ENCODE results near the gene ERC2. TPM values are rescaled to one million over a fixed set of nuclear protein-coding genes. Genes with fewer than 3 reads are reported as not detected.

The ERC2 gene
- polyA plus RNA-seq, 3 donors, result not detected

- Histone ChIP-seq H3K9me3 (replicated peaks in 1 of 2; ENCODE audit: control insufficient read depth in 1 of 2, insufficient read depth in 1 of 2, low read length in 2 of 2) (no peaks in the 10 kb centered on the region), H3K79me2 (ENCODE audit: insufficient read depth, low read length) (no peaks in the 10 kb centered on the region), H3K9ac (ENCODE audit: insufficient read depth, low read length, poor library complexity, severe bottlenecking) (no peak overlapping the region), H3K27me3 (ENCODE audit: control insufficient read depth in 2 of 2, insufficient read depth in 2 of 2, low read length in 2 of 2) (no peaks in the 10 kb centered on the region), H3K4me3 (replicated peaks in 1 of 3; ENCODE audit: low read depth in 2 of 3, low read length in 3 of 3) (no peak overlapping the region), H3K4me2 (replicated peaks; ENCODE audit: extremely low read depth, low read length, poor library complexity, severe bottlenecking) (no peak overlapping the region), H4K20me1 (ENCODE audit: insufficient read depth, low read length) (no peaks in the 10 kb centered on the region), H3K36me3 (replicated peaks in 1 of 2; ENCODE audit: control insufficient read depth in 1 of 2, insufficient read depth in 2 of 2, low read length in 2 of 2) (no peaks in the 10 kb centered on the region), H3K27ac (ENCODE audit: low read depth in 1 of 2, low read length in 2 of 2) (no peak overlapping the region), H3K4me1 (ENCODE audit: control insufficient read depth in 1 of 2, insufficient read depth in 2 of 2, low read length in 2 of 2) (no peaks in the 10 kb centered on the region), H2AFZ (ENCODE audit: insufficient read depth, low read depth, low read length, poor library complexity, severe bottlenecking) (no peak overlapping the region)
- H3K27me3 Mint-ChIP-seq (ENCODE audit: low read depth in 3 of 3), result peaks cover 0 to 6% (median 1%) of the 10 kb centered on the region in 3 donors
- 87% methylated on average over 2 of the region's 3 CpGs for WGBS (ENCODE audit: insufficient coverage)
- no peak overlapping the region for H3K4me3 Mint-ChIP-seq
- no peak for TF ChIP-seq CTCF (IDR thresholded peaks at IDR 0.05)
- DNase-seq, result no peak
- H3K27ac Mint-ChIP-seq, result no peak overlapping the region
- H3K4me1 Mint-ChIP-seq, result no peaks in the 10 kb centered on the region
- intact Hi-C loops (cut with micrococcal nuclease), result no loop called here
- H3K9me3 Mint-ChIP-seq, result peaks cover 0 to 2% (median 0%) of the 10 kb centered on the region in 7 donors
- no peaks in the 10 kb centered on the region for H3K36me3 Mint-ChIP-seq
Measured at GRCh38 chr3:55525436-55525835, 942.8 kb downstream of the ERC2 start.

- no peaks in the 10 kb centered on the region for H3K79me2 ChIP-seq (ENCODE audit: insufficient read depth, low read length)
- H3K4me1 ChIP-seq (ENCODE audit: control insufficient read depth in 1 of 2, insufficient read depth in 2 of 2, low read length in 2 of 2), result no peaks in the 10 kb centered on the region
- intact Hi-C loops (cut with micrococcal nuclease), result no loop called here
- no peak overlapping the region for H3K9ac ChIP-seq (ENCODE audit: insufficient read depth, low read length, poor library complexity, severe bottlenecking)
- no peaks in the 10 kb centered on the region for H3K36me3 ChIP-seq (replicated peaks in 1 of 2; ENCODE audit: control insufficient read depth in 1 of 2, insufficient read depth in 2 of 2, low read length in 2 of 2)
- H3K9me3 ChIP-seq (replicated peaks in 1 of 2; ENCODE audit: control insufficient read depth in 1 of 2, insufficient read depth in 1 of 2, low read length in 2 of 2), result no peaks in the 10 kb centered on the region
- no peaks in the 10 kb centered on the region for H3K36me3 Mint-ChIP-seq
- no peak for TF ChIP-seq CTCF (IDR thresholded peaks at IDR 0.05)
- H3K4me2 ChIP-seq (replicated peaks; ENCODE audit: extremely low read depth, low read length, poor library complexity, severe bottlenecking), result no peak overlapping the region
- no peak overlapping the region for H3K4me3 Mint-ChIP-seq
- no CpG with 5 or more reads among the region's 4 CpGs for WGBS (ENCODE audit: insufficient coverage)
- no peak overlapping the region for H3K4me3 ChIP-seq (replicated peaks in 1 of 3; ENCODE audit: low read depth in 2 of 3, low read length in 3 of 3)
- H3K9me3 Mint-ChIP-seq, result peaks cover 0 to 2% (median 0%) of the 10 kb centered on the region in 7 donors
- H3K27ac ChIP-seq (ENCODE audit: low read depth in 1 of 2, low read length in 2 of 2), result no peak overlapping the region
- peaks cover 0 to 6% (median 1%) of the 10 kb centered on the region in 3 donors for H3K27me3 Mint-ChIP-seq (ENCODE audit: low read depth in 3 of 3)
- H3K27ac Mint-ChIP-seq, result no peak overlapping the region
- H3K4me1 Mint-ChIP-seq, result no peaks in the 10 kb centered on the region
- no peaks in the 10 kb centered on the region for H4K20me1 ChIP-seq (ENCODE audit: insufficient read depth, low read length)
- no peak for DNase-seq
- no peaks in the 10 kb centered on the region for H3K27me3 ChIP-seq (ENCODE audit: control insufficient read depth in 2 of 2, insufficient read depth in 2 of 2, low read length in 2 of 2)
- no peak overlapping the region for H2AFZ ChIP-seq (ENCODE audit: insufficient read depth, low read depth, low read length, poor library complexity, severe bottlenecking)
Measured at GRCh38 chr3:55524565-55525244, 943.6 kb downstream of the ERC2 start.

Measured in CD14-positive monocyte (primary cell).